ENCODE results near the gene CNN2.

CNN2 gene

DNA sequence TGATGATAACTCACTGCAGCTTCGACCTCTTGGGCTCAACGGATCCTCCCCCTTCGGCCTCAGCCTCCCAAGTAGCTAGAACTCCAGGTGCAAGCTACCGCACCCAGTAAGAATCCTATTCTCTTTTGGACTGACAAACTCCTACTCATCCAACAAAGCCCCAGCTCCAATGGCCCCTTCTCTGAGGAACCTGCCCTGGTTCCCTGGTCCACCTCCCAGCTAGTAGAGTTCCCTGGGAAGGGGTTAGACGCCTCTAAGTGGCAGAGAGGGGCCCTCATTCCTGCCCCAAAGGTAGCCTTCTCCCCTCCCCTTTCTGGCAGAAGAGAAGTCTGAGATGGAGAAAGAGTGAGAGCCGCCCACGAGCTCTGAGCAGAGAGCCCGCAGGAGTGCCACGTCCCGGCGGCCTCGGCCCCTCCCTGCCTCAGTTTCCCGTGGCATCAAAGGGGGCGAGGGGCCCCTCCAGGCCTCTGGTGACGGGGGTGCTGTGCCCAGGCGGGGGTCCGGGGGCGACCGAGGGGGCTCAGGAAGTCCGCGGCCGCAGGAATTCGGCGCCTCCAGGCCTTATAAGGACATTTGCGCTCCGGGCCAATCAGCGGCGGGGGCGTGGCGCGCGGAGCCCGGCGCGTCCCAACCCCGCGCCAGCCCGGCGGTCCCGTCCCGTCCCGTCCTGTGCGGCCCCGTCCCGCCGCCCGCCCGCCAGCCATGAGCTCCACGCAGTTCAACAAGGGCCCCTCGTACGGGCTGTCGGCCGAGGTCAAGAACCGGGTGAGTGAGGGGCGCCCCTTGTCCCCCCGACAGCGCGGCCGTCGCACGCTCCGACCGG, at the start of gene CNN2:
CNN2 (plus strand) TSS at position 649 of the 823 bp plus-strand sequence; CDS start at position 703, 54 bp downstream.
- no peak for DNase-seq

DNA sequence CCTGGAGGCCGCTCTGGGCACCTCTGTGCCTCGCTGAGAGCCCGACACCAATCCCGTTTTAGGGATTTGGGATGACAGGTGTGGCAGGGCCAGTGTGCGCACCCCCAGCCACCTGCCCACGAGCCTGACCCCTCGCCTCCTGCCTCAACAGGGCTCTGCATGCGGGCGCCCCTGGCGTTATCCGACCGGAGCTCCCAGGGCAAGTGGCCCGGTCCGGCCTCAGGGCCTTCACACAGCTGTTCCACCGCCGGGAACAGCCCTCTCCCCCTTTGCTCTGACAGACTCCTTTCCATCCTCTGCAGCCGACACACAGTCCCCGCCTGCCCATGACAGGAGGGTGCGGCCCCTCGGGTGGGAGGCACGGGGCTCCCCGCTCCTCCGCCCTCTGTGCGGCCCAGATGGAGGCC, 49.3 kb upstream of the CNN2 start:
- no peak for DNase-seq

DNA sequence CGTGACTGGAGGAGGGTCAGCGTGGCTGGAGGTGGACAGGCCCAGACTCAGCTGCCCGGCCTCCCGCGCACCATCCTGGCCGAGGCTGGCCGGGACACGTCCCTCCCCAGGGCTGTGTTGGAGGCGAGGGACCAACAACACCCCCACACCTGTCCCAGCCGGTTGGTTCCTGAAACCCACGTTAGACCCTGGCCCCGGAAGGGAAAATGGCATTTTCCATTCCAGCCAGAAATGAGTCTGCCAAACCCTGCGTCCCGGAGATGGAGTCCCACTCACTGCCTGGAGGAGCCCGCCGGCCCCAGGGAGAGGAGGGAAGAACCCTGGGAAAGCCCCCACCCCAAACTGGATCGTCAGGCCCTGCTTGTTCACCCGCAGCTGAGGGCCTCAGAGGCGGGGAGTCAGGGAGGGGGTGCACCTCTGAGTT, 47.1 kb upstream of the CNN2 start:
- DNase-seq, result no peak

DNA sequence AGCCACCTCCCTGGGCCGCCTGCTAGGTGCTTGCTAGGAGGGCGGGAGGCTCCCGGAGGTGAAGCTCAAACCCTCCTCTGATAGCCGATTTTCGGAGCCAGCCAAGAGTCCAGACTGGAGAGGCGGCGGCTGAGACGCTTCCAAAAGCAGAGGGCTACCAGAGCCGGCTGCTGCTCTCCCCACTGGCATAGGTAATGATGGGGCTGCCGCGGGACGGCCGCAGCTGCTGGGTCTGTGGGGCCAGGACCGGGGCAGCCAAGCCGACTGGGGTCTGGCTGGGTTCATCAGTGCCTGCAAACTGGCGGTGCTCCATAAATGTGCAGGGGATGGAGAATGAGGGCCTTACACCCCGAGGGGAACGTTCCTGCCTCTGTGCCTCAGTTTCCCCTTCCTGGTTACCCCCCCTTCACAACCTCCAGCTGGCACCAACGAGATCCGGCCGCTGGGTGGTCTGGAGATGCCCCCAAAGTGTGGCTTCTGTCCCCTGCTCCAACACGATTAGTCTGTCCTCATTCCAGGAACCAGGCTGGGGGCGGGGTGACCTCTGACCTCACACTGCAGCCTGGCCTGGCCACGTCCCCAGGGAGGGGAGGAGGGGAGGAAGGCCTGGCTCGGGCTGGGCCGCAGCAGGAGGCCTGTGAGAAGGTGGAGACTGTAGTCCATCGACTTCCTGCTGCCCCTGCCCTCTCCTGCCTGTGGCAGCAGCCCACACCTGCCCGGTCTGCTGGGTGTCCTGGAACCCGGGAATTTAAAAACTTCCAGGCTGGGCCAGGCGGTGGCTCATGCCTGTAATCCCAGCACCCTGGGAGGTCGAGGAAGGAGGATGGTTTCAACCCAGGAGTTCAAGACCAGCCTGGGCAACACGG, 46.0 kb upstream of the CNN2 start:
- DNase-seq, result no peak

DNA sequence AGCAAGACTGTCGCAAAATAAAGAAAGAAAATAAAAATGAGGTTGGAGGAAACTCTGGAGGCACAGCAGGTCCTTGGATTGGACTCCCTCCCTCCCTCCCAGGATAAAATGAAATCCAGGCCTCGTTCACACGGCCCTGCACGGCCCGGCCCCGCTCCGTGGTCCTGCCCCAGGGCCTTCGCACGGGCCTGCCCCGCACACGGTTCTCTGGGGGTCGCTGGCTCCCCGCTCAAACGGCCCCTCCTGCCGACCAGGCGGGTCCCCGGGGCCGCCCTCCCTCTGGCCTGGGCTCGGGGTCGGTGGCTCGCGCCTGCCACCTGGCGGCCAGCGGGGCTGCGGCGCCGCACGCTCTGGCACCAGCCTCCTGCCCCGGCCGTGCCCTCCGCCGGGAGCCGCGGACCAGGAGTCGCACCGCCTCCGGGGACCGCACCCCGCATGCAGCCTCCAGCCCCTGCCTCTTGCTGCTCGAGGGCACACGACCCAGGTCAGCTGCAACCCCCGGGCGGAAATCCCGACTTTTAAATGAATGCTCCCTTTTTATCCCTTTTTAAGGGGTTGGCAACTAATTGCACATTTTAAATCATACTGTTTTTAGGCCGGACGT, 43.7 kb upstream of the CNN2 start:
- no peak for DNase-seq

DNA sequence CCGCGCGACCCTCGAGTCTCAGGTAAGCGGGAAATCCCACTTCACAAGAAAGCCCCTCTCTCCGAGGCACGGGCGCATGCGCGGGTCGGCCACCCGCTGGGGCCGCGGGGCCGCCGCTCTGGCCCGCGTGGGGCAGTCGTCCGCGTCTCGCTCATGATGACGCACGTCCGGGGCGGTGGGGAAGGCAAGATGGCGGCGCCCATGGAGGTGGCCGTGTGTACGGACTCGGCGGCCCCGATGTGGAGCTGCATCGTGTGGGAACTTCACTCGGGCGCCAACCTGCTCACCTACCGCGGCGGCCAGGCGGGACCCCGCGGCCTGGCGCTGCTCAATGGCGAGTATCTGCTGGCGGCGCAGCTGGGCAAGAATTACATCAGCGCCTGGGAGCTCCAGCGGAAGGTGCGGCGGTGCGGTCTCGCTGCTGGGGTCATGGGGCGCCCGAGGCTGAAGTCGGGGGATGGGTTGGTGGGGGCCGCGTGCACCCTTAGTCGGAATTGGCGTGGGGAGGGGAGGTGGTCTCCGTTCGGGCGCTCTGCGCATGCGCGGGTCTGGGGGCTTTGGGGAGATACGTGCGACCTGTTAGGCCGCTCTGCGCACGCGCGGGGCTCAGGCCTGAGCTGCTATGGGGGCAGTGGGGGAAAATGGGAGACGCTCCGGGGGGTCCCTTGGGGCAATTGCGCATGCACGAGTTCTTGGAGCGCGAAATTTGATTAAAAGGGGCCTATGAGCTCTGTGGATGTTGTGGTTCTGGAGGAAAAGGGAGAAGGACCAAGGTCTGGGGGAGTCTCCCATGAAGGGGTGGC, 42.0 kb upstream of the CNN2 start, which contains the start of gene WDR18:
WDR18 (plus strand) TSS at position 181 of the 803 bp plus-strand sequence; CDS start at position 190, 9 bp downstream.
- DNase-seq, result no peak

DNA sequence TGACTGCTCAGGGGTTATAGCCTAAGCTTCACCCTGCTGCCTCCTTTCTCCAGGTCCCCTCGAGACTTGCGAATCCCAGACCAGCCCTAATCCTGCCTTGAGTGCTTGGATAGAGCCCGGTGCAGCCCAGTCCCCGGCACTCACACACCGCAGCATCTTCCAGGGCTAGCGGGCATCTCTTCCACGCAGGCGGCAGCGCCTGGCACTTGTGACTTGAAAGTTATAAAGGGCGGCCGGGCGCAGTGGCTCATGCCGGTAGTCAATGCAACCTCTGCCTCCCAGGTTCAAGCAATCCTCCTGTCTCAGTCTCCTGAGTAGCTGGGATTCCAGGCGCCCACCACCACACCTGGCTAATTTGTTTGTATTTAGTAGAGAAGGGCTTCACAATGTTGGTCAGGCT, 40.3 kb upstream of the CNN2 start:
- no peak for DNase-seq

DNA sequence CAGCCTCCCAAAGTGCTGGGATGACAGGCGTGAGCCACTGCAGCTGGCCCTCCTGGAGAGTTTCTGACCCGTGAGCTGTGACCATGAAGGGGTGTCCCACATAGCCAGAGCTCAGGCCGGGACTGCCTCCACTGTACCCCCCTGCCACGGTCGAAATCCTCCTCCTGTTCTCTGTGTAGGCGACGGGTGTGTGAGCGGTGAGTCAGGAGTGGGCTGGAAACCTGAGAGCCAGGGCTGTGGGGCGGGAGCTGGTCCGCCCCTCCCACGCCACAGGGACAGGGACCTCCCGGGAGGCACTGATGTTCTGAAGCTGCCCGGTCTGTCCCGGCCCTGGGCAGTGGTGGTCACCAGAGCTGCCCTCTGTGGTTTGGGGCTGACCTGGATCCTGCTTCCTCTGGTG, 38.3 kb upstream of the CNN2 start:
- DNase-seq, result no peak

DNA sequence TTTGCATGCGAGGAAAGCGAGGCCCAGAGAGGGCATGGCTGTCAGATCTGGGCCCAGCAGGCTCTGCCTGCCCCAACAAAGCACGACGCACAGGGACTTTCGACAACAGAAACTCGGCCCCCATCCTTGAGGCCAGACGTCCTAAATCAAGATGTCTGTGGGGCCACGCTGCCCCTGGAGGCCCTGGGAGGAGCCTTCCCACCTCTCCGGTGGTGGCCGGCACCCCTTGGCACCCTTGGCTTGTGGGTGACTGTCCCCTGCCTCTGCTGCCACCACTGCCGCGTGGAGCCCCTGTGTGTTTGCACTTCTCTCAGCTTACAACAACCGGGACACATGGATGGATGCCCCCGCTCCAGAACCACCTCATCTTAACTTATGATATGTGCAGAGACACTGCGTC, 37.9 kb upstream of the CNN2 start:
- DNase-seq, result no peak

DNA sequence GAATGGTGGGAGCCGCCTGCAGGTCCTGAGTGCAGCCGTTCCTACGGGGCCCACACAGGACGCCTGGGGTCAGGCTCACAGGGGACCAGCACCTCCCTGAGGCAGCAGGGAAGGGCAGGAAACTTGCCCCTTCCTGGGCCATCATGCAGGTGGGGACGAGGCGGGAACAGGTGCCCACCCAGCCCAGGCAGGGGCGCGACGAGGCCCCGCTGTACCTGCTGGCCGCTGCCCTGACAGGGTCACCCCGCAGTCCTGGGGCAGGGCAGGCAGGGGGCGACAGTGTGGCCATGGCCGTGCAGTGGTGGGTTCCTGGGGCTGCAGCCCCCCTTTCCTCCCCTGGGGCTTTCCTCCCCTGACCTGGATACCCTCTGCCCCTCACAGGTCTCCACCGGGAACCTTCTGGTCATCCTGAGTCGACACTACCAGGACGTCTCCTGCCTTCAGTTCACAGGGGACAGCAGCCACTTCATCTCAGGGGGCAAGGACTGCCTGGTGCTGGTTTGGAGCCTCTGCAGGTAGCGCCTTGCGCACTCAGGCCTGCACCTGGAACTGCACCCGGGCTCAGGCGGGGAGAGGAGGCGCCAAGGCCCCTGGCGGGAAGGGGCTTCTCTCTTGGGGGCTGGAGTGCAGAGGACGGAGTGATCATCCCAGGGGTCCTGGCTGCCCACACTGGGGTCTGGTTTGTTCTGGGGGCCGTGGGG, 36.9 kb upstream of the CNN2 start:
- DNase-seq, result no peak

DNA sequence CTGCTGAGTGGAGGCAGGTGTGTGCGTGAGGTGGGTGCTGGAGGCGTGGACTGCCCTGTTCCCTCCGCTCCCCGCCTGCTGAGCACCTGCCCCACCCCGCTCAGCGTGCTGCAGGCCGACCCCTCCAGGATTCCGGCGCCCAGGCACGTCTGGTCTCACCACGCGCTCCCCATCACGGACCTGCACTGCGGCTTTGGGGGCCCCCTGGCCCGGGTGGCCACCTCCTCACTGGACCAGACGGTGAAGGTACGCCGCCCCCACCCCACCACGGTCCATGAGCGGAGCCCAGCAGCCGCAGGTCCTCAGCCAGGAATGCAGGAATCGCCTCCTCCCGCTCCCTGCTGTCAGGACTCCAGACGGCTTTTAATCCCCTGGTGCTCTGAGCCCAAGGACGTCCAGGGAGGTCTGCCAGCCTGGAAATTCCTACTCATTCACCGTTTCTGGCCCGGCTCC, 36.3 kb upstream of the CNN2 start:
- no peak for DNase-seq

DNA sequence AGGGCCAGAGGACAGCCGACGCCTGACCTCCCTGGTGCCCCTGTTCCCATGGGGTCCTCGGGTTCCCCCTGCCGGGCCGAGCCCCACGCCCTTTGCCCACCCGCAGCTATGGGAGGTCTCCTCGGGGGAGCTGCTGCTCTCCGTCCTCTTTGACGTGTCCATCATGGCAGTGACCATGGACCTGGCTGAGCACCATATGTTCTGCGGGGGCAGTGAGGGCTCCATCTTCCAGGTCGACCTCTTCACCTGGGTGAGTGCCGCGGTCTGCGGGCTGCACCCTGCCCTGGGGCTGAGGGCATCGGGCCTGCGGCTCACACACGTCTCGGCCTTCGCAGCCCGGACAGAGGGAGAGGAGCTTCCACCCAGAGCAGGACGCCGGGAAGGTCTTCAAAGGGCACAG, 35.7 kb upstream of the CNN2 start:
- DNase-seq, result no peak

DNA sequence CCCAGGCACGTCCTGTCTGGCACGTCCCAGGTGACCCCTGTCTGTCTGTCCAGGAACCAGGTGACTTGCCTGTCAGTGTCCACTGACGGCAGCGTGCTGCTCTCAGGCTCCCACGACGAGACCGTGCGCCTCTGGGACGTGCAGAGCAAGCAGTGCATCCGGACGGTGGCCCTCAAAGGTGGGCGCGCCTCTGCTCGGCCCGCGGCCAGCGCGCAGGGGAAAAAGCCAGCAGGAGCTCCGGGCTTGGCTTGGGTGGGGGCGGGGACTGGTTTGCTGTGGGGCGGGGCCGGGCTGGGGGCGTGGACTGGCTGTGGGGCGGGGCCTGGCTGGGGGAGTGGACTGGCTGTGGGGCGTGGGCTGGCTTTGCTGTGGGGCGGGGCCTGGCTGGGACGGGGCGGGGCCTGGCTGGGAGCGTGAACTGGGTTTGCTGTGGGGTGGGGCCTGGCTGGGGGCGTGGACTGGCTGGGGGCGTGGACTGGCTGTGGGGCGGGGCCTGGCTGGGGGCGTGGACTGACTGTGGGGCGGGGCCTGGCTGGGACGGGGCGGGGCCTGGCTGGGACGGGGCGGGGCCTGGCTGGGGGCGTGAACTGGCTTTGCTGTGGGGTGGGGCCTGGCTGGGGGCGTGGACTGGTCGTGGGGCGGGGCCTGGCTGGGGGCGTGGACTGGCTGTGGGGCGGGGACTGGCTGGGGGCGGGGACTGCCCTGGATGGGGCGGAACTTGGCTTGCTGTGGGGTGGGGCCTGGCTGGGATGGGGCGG, 35.1 kb upstream of the CNN2 start:
- no peak for DNase-seq

DNA sequence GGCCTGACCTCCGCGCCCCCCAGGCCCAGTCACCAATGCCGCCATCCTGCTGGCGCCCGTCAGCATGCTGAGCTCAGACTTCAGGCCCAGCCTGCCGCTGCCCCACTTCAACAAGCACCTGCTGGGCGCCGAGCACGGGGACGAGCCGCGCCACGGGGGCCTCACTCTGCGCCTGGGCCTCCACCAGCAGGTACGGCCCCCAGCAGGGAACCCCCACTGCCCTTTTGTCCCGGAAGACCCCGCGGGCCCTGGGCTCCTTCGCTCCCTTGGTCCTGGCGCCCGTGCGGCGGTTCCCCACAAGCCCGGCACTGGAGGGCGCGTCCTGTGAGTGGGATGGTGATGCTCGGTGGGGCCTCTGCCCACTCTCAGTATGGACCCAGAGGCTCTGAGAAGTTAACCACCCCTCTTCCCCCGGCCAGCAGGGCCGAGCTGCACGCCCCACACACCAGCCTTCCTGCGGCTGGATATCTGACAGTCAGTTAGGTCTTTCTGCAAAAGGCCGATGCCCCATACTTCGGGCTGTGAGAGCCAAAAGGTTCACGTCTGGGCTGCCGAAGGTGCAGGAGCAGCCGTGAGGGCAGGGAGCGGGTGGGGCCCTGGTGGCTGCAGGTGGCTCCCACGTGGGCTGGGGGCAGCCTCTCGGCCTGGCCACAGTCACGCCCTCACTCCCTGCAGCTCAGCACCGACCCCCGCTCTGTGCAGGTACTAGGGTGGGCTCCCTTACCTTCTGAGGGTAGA, 34.3 kb upstream of the CNN2 start:
- DNase-seq, result no peak

DNA sequence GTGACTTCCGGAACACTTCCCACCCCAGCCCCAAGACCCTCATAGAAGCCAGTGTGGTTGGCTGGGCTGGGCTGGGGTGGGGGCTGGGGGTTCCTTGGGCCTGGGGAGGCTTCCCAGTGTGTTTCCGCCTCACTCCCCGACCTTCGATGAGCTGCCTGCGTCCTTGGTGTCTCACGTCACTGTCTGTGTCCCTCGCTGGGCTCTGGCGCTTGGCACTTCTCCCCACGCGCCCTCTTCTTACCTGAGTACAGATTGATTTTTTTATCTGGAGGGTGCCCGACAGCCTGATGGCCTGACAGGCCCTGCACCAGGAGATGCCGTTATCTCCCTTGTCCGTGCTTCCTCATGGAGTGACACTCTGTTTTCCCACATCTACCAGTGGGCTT, 33.7 kb upstream of the CNN2 start:
- DNase-seq, result no peak

DNA sequence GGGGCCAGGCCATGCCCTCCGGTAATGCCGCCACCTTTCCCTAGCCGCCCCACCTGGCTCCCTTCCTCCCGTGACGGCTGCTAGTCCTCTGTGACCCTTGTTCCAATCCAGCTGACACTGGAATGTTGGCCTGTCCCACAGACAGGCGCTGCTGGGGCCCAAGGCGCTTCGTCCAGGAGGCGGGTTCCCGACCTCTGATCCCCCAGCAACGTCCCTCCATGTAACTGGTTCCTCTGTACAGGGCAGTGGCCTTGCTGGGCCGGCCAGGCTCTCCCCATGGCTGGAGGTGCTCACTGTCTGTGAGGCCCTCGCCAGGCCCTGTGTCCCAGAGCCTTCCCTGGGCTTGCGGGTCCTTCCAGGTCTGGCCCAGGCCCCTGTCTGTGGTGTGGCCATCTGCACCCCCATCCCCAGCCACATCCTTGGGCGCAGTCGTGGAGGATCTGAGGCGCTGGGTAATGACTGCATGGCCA, 33.0 kb upstream of the CNN2 start:
- no peak for DNase-seq

DNA sequence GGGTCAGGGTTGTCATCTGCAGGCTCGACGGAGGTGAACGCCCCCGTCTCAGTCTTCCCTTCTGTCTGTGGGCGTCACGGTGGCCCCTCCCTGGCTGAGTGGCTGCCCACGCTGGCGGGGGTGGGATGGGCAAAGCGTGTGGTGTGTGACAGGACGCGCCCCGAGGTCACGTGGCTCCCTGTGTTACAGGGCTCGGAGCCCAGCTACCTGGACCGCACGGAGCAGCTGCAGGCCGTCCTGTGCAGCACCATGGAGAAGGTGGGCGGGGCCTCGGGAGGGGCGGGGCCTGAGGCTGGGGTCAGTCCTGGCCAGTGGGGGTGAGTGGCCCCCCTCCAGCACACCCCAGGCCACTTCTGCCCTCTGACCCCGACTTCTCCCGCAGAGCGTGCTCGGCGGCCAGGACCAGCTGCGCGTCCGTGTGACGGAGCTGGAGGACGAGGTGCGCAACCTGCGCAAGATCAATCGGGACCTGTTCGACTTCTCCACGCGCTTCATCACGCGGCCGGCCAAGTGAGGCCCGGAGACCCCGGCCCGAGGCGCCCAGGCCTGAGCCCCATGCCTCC, 32.5 kb upstream of the CNN2 start:
- no peak for DNase-seq

DNA sequence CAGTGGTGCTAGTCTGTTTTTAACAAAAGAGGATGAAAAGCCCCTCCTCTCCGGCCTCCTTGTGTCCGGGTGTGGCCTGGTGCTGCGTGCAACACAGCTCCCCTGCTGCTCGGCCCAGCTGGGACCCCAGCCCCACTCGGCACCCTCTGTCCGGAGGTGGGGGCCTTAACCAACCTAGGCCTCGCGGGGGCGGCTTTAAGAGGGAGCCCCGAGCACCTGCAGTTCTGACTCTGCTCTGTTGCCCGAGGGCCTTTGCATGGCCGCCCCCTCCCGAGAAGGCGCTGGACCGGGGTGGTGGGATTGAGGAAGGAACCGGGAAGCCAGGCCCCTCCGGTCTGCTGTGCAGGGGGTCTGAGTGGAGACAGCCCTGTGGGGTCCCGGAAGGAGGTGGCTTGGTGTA, 31.9 kb upstream of the CNN2 start:
- DNase-seq, result no peak

DNA sequence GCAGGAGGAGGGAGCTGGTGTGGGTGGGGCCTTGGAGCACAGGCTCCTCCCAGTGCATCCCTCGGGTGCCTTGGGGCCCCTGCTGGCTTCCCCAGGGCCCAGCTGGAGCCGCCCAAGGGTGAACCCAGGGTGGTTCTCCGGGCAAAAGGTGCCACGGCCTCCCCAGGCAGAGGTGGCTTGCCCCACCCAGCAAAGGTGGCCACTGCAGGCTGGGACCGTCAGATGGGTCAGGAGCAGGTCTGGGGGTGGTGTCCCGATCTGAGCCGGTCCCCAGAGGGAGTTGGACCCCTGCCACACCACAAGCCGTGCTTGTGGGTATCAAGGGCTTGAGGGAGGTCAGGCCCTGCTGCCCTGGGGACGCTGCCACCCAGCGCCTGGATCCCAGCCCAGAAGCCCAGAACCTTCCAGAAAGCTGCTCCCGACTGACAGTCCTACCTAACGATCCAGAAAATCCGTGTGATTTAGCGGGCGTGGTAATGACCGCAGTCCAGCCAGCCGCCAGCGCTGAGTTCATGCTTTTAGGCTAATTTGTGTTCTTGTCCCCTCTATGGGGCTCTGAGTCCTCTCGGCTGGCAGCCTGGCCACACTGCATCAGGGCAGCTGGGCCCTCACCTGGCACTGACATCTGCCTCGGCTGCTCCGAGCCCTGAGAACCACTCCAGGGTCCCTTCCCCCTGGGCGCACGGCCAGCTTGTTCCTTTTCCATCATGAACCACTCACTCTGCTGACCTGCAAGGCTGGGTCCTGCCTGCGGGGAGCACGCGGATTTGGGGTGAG, 31.2 kb upstream of the CNN2 start:
- no peak for DNase-seq
